ENCODE measurements around the gene ANKRD36C.

DNA sequence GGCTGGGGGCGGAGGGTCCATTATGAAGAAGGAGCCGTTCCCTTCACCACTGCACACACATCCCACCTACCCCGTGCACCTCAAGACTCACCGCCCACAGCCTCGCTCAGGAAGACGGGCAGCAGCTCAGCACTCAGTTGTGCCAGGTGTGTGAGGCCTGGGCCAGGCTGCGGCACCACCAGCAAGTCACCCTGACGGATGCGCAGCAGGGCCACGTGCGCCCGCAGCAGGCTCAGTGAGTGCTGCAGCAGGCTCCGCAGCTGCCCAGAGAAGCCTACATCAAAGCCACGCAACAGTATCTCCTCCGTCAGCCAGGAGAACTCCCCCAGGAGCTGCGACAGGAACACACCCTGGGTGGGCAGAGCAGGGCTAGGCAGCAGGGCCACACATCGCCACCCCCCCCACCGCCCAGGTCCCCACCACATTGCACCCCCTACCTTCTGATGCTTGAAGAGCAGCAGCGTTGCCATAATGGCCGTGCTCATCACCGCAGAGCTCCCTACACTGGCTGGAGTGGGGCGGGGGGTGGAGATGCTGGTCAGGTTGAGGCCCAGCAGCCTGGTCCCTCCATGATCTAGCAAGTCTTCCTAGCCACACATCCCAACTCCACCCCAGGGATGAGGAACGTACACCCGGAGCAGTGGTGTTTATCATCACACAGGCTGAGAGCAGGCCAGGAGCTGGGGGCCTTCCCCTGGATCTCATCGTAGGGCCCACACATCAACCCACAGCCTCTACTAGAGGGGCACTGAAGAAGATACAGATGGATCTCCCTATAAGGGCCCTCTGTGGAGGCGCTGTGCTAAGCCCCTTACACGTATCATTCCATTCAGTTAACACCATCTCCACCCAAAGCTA is 32.9 kb upstream of the ANKRD36C start:
- TF ChIP-seq GATA2 (IDR thresholded peaks at IDR 0.05; ENCODE audit: low read depth, low read length) (no peak), GATA3 (IDR thresholded peaks at IDR 0.05; ENCODE audit: low read depth, low read length) (no peak)

Measured in SH-SY5Y (cell line).